NCI-H526 (cell line): ENCODE measurements around the gene PPA1.
"Not testable (repeated sequence)": the region's sequence is repeated elsewhere in the genome, so short reads cannot be mapped to it uniquely, and the experiment has no call there.

Experiments
- DNase-seq, 2 experiments: peaks; one replicate each; lab custom pipeline; 2025; lab: John Stamatoyannopoulos, UW

Gene PPA1

DNA sequence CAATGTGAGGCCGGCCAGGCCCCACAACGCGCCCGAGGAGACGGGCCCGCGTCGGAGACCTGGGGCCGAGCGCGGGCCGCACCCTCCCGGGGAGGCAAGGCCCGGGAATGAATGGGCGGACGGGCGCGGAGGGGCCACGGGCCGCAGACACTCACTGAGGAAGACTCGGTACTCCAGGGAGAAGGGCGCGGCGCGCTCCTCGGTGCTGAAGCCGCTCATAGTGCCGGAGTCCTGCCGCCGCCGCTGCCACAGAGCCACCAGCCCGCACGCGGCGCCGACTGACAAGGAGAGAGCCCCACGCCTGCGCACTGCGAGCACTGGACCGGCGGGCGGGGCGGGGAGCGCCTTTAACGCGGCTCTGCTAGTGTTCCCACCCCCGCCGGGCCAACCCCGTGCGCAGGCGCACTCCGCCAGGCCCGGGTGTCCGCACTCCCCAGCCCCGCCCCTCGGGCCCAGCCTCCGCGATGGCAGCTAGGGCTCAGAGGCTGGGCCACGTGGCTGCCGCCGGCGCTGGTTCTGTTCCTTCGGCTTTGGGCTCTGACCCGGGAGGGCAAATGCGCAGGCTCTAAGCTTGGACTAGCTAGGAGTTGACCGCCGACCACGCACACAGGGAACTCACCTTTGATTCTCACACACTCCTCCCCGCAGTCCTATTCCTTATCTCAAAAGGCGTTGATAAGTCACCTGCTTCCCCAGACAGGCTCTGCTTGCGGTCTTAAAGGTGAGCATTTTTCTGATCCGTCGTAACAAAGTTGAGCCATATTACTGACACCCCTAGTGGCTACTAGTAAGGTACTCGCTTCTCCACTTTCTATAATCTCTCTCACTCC is at the start of gene PPA1:
PPA1 (minus strand) TSS at position 321 of the 830 bp plus-strand sequence; CDS start at position 219, 102 bp downstream.
- DNase-seq: peak; percentile 86 to 96

DNA sequence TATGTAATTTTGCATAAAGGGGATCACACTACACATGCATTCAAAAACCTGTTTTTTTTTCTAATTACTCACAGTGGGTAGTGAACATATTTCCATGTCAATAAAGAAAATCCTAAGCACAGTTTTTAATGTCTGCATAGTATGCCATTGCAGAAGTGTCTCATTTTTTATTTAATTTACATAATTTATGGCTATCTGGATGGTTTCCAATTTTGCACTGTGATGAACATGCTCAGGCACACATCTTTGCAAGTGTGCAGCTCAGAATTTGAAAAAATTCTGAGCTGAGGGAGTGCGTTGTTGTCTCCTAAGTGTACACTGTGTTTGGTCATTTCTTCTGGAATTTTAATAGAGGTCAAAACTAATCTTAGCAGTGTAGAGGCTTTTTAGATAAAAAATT is 48.4 kb upstream of the PPA1 start:
- DNase-seq: no peak

GRCh38 chr10:70280099-70280498 is 46.9 kb upstream of the PPA1 start:
- no peak for DNase-seq

- DNase-seq: no peak
Measured at GRCh38 chr10:70277396-70278030, 44.3 kb upstream of the PPA1 start.

- no peak for DNase-seq
Measured at GRCh38 chr10:70274643-70275042, 41.4 kb upstream of the PPA1 start.

DNA sequence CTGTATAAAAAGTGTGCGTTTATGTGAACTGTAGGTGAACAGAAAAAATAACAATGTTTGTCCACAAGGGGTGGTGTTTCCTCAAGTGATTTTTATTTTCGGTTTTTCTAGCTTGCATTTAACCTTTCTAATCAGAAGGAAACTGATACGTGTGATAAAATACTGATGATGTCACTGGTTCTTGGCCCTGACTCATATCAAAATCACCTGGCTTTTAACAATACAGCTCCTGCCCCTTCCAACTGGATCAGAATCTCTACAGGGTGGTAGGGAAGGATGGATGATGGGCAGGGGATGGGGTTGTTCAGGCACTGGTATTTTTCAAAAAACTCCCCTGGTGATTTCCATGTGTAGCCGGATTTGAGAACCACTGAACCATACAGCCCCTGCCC is 39.7 kb upstream of the PPA1 start:
- peak in 1 of 2 experiments; percentile 4 for DNase-seq

- no peak for DNase-seq
Measured at GRCh38 chr10:70271996-70272924, 39.0 kb upstream of the PPA1 start.

DNA sequence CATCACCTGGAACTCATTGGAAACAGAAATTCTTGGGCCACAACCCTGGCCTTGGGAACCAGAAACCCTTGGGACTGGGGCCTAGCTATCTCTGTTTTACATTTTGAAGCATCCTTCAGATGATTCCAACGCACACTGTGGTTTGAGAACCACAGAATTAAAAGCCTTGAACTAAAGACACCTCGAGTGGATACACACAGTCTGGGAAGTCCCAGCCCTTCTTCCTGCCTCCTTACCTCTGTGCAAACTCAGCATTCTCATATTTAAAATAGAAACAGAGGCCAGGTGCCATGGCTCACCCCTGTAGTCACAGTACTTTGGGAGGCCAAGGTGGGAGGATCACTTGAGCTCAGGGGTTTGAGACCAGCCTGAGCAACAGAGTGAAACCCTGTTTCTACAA is 37.7 kb upstream of the PPA1 start:
- no peak for DNase-seq

- DNase-seq: no peak
Measured at GRCh38 chr10:70269741-70270140, 36.5 kb upstream of the PPA1 start.

DNA sequence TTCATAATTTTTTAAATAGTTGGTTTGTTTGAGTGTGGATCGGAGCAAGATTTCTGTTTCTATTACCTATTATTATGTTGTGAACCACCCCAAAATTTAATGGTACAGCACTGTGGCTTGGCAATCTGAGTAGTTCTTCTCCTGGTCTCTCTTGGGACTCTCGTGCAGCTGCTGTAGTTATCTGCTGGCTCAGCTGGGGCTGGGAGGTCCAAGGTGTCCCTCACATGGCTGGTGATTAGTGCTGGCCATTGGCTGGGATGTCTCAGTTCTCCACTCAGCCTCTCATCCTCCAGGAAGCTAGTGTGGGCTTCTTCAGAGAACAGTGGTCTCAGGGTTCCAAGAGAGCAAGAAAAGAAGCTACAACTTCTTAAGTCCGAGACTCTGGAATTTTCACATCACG is 35.1 kb upstream of the PPA1 start:
- DNase-seq: no peak

DNA sequence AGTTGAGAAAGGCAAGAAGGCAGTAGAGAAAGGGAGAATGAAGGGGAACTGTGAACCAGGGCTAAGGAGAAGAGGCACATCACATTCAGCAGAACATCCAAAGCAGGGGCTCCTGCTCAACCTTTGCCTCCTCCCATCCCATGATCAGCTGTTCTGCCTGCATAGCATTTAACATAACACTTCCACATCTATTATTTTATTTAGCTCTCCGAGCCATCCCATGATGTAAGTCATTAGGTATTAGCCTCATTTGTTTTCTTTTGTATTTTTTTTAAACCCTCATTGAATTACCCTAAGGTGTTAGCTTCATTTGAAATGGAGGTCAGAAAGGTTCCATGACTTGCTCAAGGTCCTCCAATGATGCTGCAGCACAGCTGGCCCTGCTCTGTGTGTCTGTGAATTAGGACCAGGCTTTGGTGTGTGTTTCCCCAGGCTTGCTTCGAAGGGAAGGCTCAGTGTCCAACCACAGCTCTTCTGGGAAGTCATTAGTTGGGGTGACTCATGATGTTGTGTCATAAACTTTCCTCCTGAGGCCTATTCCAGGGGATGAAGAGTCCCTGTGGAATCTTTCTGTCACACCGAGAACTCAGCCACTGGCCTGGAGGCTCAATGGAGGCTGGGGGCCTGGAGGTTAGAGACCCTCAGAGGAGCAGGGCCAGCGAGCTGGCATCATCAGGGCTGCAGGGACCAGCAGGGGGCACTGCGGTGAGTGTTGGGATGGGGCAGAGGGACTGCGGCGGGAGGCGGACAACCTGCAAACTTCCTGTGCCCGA is 34.1 kb upstream of the PPA1 start:
- no peak for DNase-seq

GRCh38 chr10:70266701-70267100 is 33.5 kb upstream of the PPA1 start:
- no peak for DNase-seq

- no peak for DNase-seq
Measured at GRCh38 chr10:70266056-70266455, 32.8 kb upstream of the PPA1 start.

DNA sequence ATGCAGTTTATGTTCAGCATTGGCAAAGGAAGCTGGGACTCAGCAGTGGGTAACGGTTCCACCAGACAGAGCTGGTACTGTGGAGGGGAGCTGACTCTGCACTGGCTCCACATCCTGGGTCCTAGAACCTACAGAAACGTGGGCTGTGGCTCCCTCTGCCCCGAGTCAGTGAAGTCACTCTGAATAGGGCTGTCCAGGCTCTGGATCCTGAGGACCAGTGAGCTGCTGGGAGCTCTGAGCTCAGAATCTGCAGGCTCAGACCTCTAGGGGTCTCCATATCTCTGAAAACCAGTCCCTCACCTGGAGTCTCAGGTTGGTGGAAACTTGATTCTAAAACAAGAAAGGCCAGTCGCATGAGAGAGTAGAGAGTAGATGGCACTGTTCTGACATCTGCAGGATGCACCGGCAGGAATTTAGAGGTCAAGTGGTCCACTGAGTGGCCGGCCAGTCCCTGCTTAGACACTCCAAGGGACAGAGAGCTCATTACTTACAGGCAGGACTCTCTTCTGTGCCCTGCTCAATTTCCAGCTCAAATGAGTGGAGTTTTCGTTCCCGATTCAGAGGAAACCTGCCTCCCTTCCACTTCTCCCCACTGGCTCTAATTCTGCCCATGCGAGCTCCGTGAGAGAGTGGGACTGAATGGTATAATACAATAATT is 31.9 kb upstream of the PPA1 start:
- peak; percentile 6 to 53 for DNase-seq

GRCh38 chr10:70260734-70261133 is 27.5 kb upstream of the PPA1 start:
- DNase-seq: no peak

- no peak for DNase-seq
Measured at GRCh38 chr10:70260259-70260658, 27.0 kb upstream of the PPA1 start.

DNA sequence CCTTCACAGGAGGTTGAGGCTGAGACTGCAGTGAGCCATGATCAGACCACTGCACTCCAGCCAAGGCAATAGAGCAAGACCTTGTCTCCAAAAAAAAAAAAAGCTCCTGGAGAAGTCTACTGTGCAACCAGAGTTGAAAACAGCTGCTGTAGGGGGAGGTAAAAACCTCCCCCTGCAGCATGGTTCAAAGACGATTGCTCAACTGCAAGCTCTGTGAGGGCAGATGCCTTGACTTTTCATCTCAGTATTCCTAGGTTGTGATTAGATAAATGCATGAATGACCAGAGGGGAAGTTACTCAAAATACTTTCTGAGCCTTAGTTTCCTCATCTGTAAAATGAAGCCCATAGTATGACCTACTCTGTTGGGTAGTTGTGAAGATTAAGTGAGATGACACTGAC is 25.0 kb upstream of the PPA1 start:
- no peak for DNase-seq

- not testable (repeated sequence) for DNase-seq
Measured at GRCh38 chr10:70257816-70258215, 24.6 kb upstream of the PPA1 start.

- DNase-seq: no peak
Measured at GRCh38 chr10:70256463-70256862, 23.2 kb upstream of the PPA1 start.

DNA sequence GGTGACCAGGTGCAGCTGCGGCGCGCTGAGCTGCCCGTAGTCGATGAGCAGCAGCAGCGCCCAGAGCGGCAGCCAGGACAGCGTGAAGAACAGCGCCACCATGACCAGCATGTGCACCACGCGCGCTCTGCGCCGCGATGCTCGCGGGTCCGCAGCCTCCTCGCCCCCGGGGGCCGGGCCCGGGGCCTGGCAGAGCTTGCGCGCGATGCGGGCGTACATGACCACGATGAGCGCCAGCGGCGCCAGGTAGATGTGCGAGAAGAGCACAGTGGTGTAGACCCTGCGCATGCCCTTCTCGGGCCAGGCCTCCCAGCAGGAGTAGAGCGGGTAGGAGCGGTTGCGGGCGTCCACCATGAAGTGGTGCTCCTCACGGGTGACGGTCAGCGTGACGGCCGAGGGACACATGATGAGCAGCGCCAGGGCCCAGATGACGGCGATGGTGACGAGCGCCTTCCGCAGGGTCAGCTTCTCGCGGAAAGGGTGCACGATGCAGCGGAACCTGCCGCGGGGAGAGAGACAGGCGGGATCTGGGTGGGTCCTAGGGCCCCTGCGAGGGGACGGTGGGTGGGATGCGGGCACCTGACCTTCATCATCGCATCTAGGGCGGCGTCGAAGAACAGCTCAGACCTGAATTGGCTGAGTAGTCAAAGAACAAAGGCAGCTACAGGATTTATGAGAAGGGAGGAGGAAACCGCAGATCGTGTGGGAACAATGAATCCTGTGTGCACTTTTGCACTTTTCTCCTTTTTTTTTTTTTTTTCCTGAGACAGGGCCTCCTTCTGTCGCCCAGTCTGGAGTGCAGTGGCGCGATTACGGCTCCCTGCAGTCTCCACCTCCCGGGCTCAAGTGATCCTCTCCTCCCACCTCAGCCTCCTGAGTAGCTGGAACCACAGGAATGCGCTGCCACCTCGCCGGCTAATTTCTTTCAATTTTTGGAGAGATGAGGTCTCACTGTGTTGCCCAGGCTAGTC is 22.4 kb upstream of the PPA1 start:
- no peak for DNase-seq
